DOHH2 (cell line): ENCODE measurements around the gene MYCBP2.

Experiments
- CTCF ChIP-seq: fragments of 200-600 bp; sonication (generic); IDR thresholded peaks from one replicate; pipeline ENCODE4 v1.5.1; 2014; ENCODE audit warnings: antibody characterized with exemption, mild to moderate bottlenecking, low read depth, low read length; ENCODE audit not compliant: poor library complexity, severe bottlenecking
- EZH2phosphoT487 ChIP-seq: fragments of 200-600 bp; sonication (generic); IDR thresholded peaks from 2 replicates; pipeline ENCODE4 v1.6.1; 2017; ENCODE audit warnings: borderline replicate concordance, mild to moderate bottlenecking, antibody characterized with exemption, low read length, moderate library complexity, mixed read lengths

- TF ChIP-seq CTCF, result no peak
- TF ChIP-seq EZH2phosphoT487, result no peak
Observed at GRCh38 chr13:77047649-77048343, 279.1 kb downstream of the MYCBP2 start.
